ENCODE measurements around the gene TMEM178A.

The TMEM178A gene

GRCh38 chr2:39708003-39708402 lies 42.3 kb downstream of the TMEM178A start:
- no peaks in the 10 kb centered on the region for H3K79me2 ChIP-seq (ENCODE audit: insufficient read depth, low read depth)
- H3K4me2 ChIP-seq = no peak overlapping the region
- no peak for TF ChIP-seq CTCF (conservative IDR thresholded peaks at IDR 0.05; ENCODE audit: low read depth, low read length)
- H3K9ac ChIP-seq = no peak overlapping the region
- H3K27ac ChIP-seq = no peak overlapping the region
- no peak overlapping the region for H2AFZ ChIP-seq (ENCODE audit: low read depth)
- H4K20me1 ChIP-seq (ENCODE audit: insufficient read depth) = no peaks in the 10 kb centered on the region
- no peaks in the 10 kb centered on the region for H3K36me3 ChIP-seq (ENCODE audit: insufficient read depth)
- H3K4me3 ChIP-seq (IDR thresholded peaks at IDR 0.05; ENCODE audit: insufficient read depth, low read depth, low read length) = no peak overlapping the region
- no peaks in the 10 kb centered on the region for H3K4me1 ChIP-seq (ENCODE audit: low read depth, poor library complexity, severe bottlenecking)
- no peaks in the 10 kb centered on the region for H3K27me3 ChIP-seq (ENCODE audit: insufficient read depth, low read depth)

- no peak overlapping the region for H3K4me3 ChIP-seq (IDR thresholded peaks at IDR 0.05; ENCODE audit: insufficient read depth, low read depth, low read length)
- H3K27ac ChIP-seq = no peak overlapping the region
- TF ChIP-seq CTCF (conservative IDR thresholded peaks at IDR 0.05; ENCODE audit: low read depth, low read length) = no peak
- H3K79me2 ChIP-seq (ENCODE audit: insufficient read depth, low read depth) = no peaks in the 10 kb centered on the region
- H2AFZ ChIP-seq (ENCODE audit: low read depth) = no peak overlapping the region
- H3K4me1 ChIP-seq (ENCODE audit: low read depth, poor library complexity, severe bottlenecking) = no peaks in the 10 kb centered on the region
- H3K4me2 ChIP-seq = no peak overlapping the region
- no peak overlapping the region for H3K9ac ChIP-seq
- H3K27me3 ChIP-seq (ENCODE audit: insufficient read depth, low read depth) = no peaks in the 10 kb centered on the region
- H4K20me1 ChIP-seq (ENCODE audit: insufficient read depth) = no peaks in the 10 kb centered on the region
- no peaks in the 10 kb centered on the region for H3K36me3 ChIP-seq (ENCODE audit: insufficient read depth)
Measured at GRCh38 chr2:39710807-39711206, 45.1 kb downstream of the TMEM178A start.

- no peak overlapping the region for H3K4me3 ChIP-seq (IDR thresholded peaks at IDR 0.05; ENCODE audit: insufficient read depth, low read depth, low read length)
Measured at GRCh38 chr2:39712953-39713352, 47.2 kb downstream of the TMEM178A start.

GRCh38 chr2:39715095-39715494 lies 49.4 kb downstream of the TMEM178A start:
- TF ChIP-seq CTCF (conservative IDR thresholded peaks at IDR 0.05; ENCODE audit: low read depth, low read length) = no peak
- Histone ChIP-seq H3K27ac (no peak overlapping the region), H3K4me1 (ENCODE audit: low read depth, poor library complexity, severe bottlenecking) (no peaks in the 10 kb centered on the region), H3K27me3 (ENCODE audit: insufficient read depth, low read depth) (no peaks in the 10 kb centered on the region), H3K4me3 (IDR thresholded peaks at IDR 0.05; ENCODE audit: insufficient read depth, low read depth, low read length) (no peak overlapping the region), H2AFZ (ENCODE audit: low read depth) (no peak overlapping the region), H3K36me3 (ENCODE audit: insufficient read depth) (no peaks in the 10 kb centered on the region), H4K20me1 (ENCODE audit: insufficient read depth) (no peaks in the 10 kb centered on the region), H3K79me2 (ENCODE audit: insufficient read depth, low read depth) (no peaks in the 10 kb centered on the region), H3K9ac (no peak overlapping the region), H3K4me2 (no peak overlapping the region)

More at GRCh38 chr2:39712953-39713352, 47.2 kb downstream of the TMEM178A start:
- no peaks in the 10 kb centered on the region for H3K79me2 ChIP-seq (ENCODE audit: insufficient read depth, low read depth)
- H3K36me3 ChIP-seq (ENCODE audit: insufficient read depth) = no peaks in the 10 kb centered on the region
- no peak overlapping the region for H3K4me2 ChIP-seq
- no peak overlapping the region for H2AFZ ChIP-seq (ENCODE audit: low read depth)
- no peak for TF ChIP-seq CTCF (conservative IDR thresholded peaks at IDR 0.05; ENCODE audit: low read depth, low read length)
- H3K9ac ChIP-seq = no peak overlapping the region
- H3K4me1 ChIP-seq (ENCODE audit: low read depth, poor library complexity, severe bottlenecking) = no peaks in the 10 kb centered on the region
- no peaks in the 10 kb centered on the region for H3K27me3 ChIP-seq (ENCODE audit: insufficient read depth, low read depth)
- H4K20me1 ChIP-seq (ENCODE audit: insufficient read depth) = no peaks in the 10 kb centered on the region
- no peak overlapping the region for H3K27ac ChIP-seq
